ENCODE data around the gene PROC. TPM values are rescaled to one million over a fixed set of nuclear protein-coding genes. Genes with fewer than 3 reads are reported as not detected.

PROC gene
- total and polyA plus RNA-seq, 9 of the 15 experiments (the other 6 are each of a cell fraction or from before 2014, with no cell fraction given) = not detected

DNA sequence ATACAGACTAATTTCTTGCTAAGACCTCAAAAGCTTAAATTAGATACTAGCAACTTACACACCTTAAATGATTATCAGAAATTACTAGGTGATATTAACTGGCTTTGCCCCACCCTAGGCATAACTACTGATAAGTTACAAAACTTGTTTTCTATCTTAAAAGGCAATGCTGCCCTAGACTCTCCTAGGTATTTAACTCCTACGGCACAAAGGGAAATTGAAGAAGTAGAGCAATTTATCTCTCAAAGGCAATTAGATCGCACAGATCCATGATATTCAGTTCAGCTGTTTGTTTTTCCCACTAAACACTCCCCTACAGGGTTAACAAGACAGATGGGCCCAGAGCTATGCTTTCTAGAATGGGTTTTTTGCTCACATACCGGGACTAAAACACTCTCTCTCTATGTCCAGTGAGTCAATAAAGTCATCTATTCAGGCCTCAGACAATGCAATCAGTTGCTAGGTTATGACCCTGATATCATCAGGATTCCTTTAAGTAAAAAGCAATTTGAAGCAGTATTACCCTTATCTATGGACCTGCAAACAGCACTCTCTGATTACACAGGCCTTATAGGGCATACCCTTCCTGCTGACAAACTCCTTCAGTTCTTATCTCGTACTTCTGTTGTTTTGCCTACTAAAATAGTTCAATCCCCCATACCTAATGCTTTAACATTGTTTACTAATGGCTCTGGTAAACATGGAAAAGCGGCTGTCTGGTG, 44.7 kb upstream of the PROC start (continued):
- TF ChIP-seq, protein P1, sequence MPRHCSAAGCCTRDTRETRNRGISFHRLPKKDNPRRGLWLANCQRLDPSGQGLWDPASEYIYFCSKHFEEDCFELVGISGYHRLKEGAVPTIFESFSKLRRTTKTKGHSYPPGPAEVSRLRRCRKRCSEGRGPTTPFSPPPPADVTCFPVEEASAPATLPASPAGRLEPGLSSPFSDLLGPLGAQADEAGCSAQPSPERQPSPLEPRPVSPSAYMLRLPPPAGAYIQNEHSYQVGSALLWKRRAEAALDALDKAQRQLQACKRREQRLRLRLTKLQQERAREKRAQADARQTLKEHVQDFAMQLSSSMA (CRISPR knock-in tag; IDR thresholded peaks at IDR 0.05) = no peak
- TF ChIP-seq KLF1 (tag; IDR thresholded peaks at IDR 0.05) = no peak
- TF ChIP-seq, protein P2, sequence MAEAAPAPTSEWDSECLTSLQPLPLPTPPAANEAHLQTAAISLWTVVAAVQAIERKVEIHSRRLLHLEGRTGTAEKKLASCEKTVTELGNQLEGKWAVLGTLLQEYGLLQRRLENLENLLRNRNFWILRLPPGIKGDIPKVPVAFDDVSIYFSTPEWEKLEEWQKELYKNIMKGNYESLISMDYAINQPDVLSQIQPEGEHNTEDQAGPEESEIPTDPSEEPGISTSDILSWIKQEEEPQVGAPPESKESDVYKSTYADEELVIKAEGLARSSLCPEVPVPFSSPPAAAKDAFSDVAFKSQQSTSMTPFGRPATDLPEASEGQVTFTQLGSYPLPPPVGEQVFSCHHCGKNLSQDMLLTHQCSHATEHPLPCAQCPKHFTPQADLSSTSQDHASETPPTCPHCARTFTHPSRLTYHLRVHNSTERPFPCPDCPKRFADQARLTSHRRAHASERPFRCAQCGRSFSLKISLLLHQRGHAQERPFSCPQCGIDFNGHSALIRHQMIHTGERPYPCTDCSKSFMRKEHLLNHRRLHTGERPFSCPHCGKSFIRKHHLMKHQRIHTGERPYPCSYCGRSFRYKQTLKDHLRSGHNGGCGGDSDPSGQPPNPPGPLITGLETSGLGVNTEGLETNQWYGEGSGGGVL (CRISPR knock-in tag; IDR thresholded peaks at IDR 0.05) = no peak
- peak in 1 of 2 experiments; percentile 58; a peak in 1 of 4 replicates for TF ChIP-seq SRF (CRISPR knock-in tag; IDR thresholded peaks at IDR 0.05)
- TF ChIP-seq RFX5 (IDR thresholded peaks at IDR 0.05; ENCODE audit: low read depth, low read length) = no peak
- TF ChIP-seq KHSRP (IDR thresholded peaks at IDR 0.05) = no peak
- TF ChIP-seq MBD2 (IDR thresholded peaks at IDR 0.05; ENCODE audit: borderline replicate concordance, low read depth) = no peak
- TF ChIP-seq NCOA2 (IDR thresholded peaks at IDR 0.05; ENCODE audit: partially characterized antibody in 2 of 2) = no peak
- no peak for TF ChIP-seq LARP7 (IDR thresholded peaks at IDR 0.05)
- TF ChIP-seq ZC3H4 (CRISPR knock-in tag; IDR thresholded peaks at IDR 0.05; ENCODE audit: borderline replicate concordance) = no peak
- no peak for TF ChIP-seq ZNF639 (CRISPR knock-in tag; conservative IDR thresholded peaks at IDR 0.05 in 1 of 2, IDR thresholded peaks at IDR 0.05 in 1 of 2)
- TF ChIP-seq ZMIZ1 (IDR thresholded peaks at IDR 0.05; ENCODE audit: low read depth in 2 of 2, low read length in 2 of 2) = no peak
- no peak for TF ChIP-seq MCM7 (IDR thresholded peaks at IDR 0.05)
- no peak for TF ChIP-seq GABPB1 (CRISPR knock-in tag; IDR thresholded peaks at IDR 0.05)
- TF ChIP-seq, protein P3, sequence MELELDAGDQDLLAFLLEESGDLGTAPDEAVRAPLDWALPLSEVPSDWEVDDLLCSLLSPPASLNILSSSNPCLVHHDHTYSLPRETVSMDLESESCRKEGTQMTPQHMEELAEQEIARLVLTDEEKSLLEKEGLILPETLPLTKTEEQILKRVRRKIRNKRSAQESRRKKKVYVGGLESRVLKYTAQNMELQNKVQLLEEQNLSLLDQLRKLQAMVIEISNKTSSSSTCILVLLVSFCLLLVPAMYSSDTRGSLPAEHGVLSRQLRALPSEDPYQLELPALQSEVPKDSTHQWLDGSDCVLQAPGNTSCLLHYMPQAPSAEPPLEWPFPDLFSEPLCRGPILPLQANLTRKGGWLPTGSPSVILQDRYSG (tag; conservative IDR thresholded peaks at IDR 0.05; ENCODE audit: low read depth) = no peak
- TF ChIP-seq MTA3 (IDR thresholded peaks at IDR 0.05; ENCODE audit: borderline replicate concordance) = no peak
- TF ChIP-seq POU5F1 (IDR thresholded peaks at IDR 0.05; ENCODE audit: borderline replicate concordance, low read depth, low read length, partially characterized antibody) = no peak
- no peak for TF ChIP-seq ZNF436 (CRISPR knock-in tag; IDR thresholded peaks at IDR 0.05)
- TF ChIP-seq NCOA1 (IDR thresholded peaks at IDR 0.05; ENCODE audit: low read depth) = no peak
- TF ChIP-seq ATF7 (IDR thresholded peaks at IDR 0.05) = no peak
